Stimulated activated CD4-positive, alpha-beta T cell treated with anti-CD3 and anti-CD28 coated beads, TNF-alpha, amount 100 ng/mL, for 24 hours (primary cell): ENCODE results near the gene ATP9B.
"Not testable (repeated sequence)": the region's sequence is repeated elsewhere in the genome, so short reads cannot be mapped to it uniquely, and the experiment has no call there.

Experiments used
- DNase-seq, 3 experiments: peaks; one replicate each; pipeline ENCODE4 v3.0.0-alpha.2; 2020; ENCODE audit warnings: low read depth in 3 of 3

ATP9B gene

GRCh38 chr18:79070486-79070885 is 1.3 kb downstream of the ATP9B start:
- no peak for DNase-seq

- no peak for DNase-seq
Observed at GRCh38 chr18:79071037-79071436, 1.8 kb downstream of the ATP9B start.

GRCh38 chr18:79071503-79072210 is 2.5 kb downstream of the ATP9B start:
- DNase-seq: no peak

GRCh38 chr18:79072655-79073054 is 3.5 kb downstream of the ATP9B start:
- not testable (repeated sequence) for DNase-seq

- no peak for DNase-seq
Observed at GRCh38 chr18:79077181-79077580, 8.0 kb downstream of the ATP9B start.

GRCh38 chr18:79078791-79079190 is 9.6 kb downstream of the ATP9B start:
- not testable (repeated sequence) for DNase-seq

- DNase-seq: no peak
Observed at GRCh38 chr18:79092874-79093273, 23.7 kb downstream of the ATP9B start.

- no peak for DNase-seq
Observed at GRCh38 chr18:79093986-79094385, 24.8 kb downstream of the ATP9B start.

GRCh38 chr18:79095216-79095615 is 26.0 kb downstream of the ATP9B start:
- DNase-seq: no peak

- no peak for DNase-seq
Observed at GRCh38 chr18:79100944-79101343, 31.8 kb downstream of the ATP9B start.

GRCh38 chr18:79102886-79103285 is 33.7 kb downstream of the ATP9B start:
- no peak for DNase-seq

- DNase-seq: no peak
Observed at GRCh38 chr18:79104137-79104536, 34.9 kb downstream of the ATP9B start.

GRCh38 chr18:79105455-79105854 is 36.3 kb downstream of the ATP9B start:
- no peak for DNase-seq

GRCh38 chr18:79106084-79106483 is 36.9 kb downstream of the ATP9B start:
- DNase-seq: no peak

GRCh38 chr18:79107886-79108285 is 38.7 kb downstream of the ATP9B start:
- no peak for DNase-seq

GRCh38 chr18:79108549-79109215 is 39.5 kb downstream of the ATP9B start:
- DNase-seq: no peak

- no peak for DNase-seq
Observed at GRCh38 chr18:79111483-79111882, 42.3 kb downstream of the ATP9B start.

- DNase-seq: no peak
Observed at GRCh38 chr18:79117385-79117784, 48.2 kb downstream of the ATP9B start.

- no peak for DNase-seq
Observed at GRCh38 chr18:79117788-79118187, 48.6 kb downstream of the ATP9B start.

GRCh38 chr18:79118797-79119196 is 49.6 kb downstream of the ATP9B start:
- no peak for DNase-seq

- no peak for DNase-seq
Observed at GRCh38 chr18:79121746-79122474, 52.7 kb downstream of the ATP9B start.

GRCh38 chr18:79123948-79124347 is 54.8 kb downstream of the ATP9B start:
- DNase-seq: no peak

- no peak for DNase-seq
Observed at GRCh38 chr18:79129120-79129519, 59.9 kb downstream of the ATP9B start.
